ENCODE results near the gene LETM1. TPM values are rescaled to one million over a fixed set of nuclear protein-coding genes. Genes with fewer than 3 reads are reported as not detected.
A peak's percentile ranks its signal among the peaks of the same experiment; 100 is the strongest.

LETM1 gene
- total RNA-seq, 2 donors from 2014 or later = 45.7 to 52.4 TPM

GRCh38 chr4:1830642-1831228, 25.2 kb downstream of the LETM1 start:
- WGBS, 2 experiments (ENCODE audit: insufficient coverage in 1 of 2, insufficient read length in 1 of 2) = 89 to 95% methylated on average over 5 to 8 of the region's 8 CpGs
- no peaks in the 10 kb centered on the region for H3K27me3 ChIP-seq (ENCODE audit: control insufficient read depth, insufficient read depth, low read length, poor library complexity, severe bottlenecking)
- DNase-seq = no peak
- TF ChIP-seq, protein P1, sequence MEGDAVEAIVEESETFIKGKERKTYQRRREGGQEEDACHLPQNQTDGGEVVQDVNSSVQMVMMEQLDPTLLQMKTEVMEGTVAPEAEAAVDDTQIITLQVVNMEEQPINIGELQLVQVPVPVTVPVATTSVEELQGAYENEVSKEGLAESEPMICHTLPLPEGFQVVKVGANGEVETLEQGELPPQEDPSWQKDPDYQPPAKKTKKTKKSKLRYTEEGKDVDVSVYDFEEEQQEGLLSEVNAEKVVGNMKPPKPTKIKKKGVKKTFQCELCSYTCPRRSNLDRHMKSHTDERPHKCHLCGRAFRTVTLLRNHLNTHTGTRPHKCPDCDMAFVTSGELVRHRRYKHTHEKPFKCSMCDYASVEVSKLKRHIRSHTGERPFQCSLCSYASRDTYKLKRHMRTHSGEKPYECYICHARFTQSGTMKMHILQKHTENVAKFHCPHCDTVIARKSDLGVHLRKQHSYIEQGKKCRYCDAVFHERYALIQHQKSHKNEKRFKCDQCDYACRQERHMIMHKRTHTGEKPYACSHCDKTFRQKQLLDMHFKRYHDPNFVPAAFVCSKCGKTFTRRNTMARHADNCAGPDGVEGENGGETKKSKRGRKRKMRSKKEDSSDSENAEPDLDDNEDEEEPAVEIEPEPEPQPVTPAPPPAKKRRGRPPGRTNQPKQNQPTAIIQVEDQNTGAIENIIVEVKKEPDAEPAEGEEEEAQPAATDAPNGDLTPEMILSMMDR (conservative IDR thresholded peaks at IDR 0.05) = no peak
- peaks cover 10% of the 10 kb centered on the region for H3K9me3 Mint-ChIP-seq
- H3K4me1 ChIP-seq (ENCODE audit: control insufficient read depth, insufficient read depth, low read length) = peaks cover 5% of the 10 kb centered on the region
- no peaks in the 10 kb centered on the region for H3K27me3 Mint-ChIP-seq (ENCODE audit: insufficient read depth)
- peaks cover 11% of the 10 kb centered on the region for H3K4me1 Mint-ChIP-seq
- no peak overlapping the region for H3K4me3 Mint-ChIP-seq
- no peak overlapping the region for H3K4me3 ChIP-seq (ENCODE audit: low read length)
- peaks cover 46% of the 10 kb centered on the region for H3K36me3 ChIP-seq (ENCODE audit: control insufficient read depth, insufficient read depth, low read length)
- no peak overlapping the region for H3K9ac ChIP-seq (ENCODE audit: extremely low read depth, low read length, poor library complexity, severe bottlenecking)
- no peak overlapping the region for H3K27ac ChIP-seq (ENCODE audit: low read depth, low read length)
- peaks cover 65% of the 10 kb centered on the region for H3K36me3 Mint-ChIP-seq (ENCODE audit: low read depth)
- H3K9me3 ChIP-seq (ENCODE audit: control insufficient read depth, low read length) = peaks cover 7% of the 10 kb centered on the region
- H3K27ac Mint-ChIP-seq = no peak overlapping the region

DNA sequence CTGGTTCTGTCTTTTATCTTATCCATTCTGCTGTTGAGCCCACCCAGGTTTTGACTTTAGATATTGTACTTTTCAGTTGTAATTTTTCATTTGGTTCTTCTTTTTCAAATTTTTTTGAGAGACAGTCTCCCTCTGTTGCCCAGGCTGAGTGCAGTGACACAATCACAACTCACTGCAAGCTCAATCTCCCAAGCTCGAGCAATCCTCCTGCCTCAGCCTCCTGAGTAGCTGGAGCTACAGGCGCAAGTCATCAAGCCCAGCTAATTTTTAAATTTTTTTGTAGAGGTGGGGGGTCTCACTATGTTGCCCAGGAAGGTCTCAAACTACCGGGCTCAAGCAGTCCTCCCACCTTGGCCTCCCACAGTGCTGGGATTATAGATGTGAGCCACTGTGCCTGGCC, 25.7 kb downstream of the LETM1 start:
- peaks cover 10% of the 10 kb centered on the region for H3K9me3 Mint-ChIP-seq
- no peak overlapping the region for H3K4me3 Mint-ChIP-seq
- Histone ChIP-seq H3K9ac (ENCODE audit: extremely low read depth, low read length, poor library complexity, severe bottlenecking) (no peak overlapping the region), H3K27ac (ENCODE audit: low read depth, low read length) (no peak overlapping the region), H3K9me3 (ENCODE audit: control insufficient read depth, low read length) (peaks cover 7% of the 10 kb centered on the region), H3K4me1 (ENCODE audit: control insufficient read depth, insufficient read depth, low read length) (peaks cover 5% of the 10 kb centered on the region), H3K27me3 (ENCODE audit: control insufficient read depth, insufficient read depth, low read length, poor library complexity, severe bottlenecking) (no peaks in the 10 kb centered on the region), H3K36me3 (ENCODE audit: control insufficient read depth, insufficient read depth, low read length) (peaks cover 46% of the 10 kb centered on the region), H3K4me3 (ENCODE audit: low read length) (no peak overlapping the region)
- H3K27me3 Mint-ChIP-seq (ENCODE audit: insufficient read depth) = no peaks in the 10 kb centered on the region
- WGBS, 2 experiments (ENCODE audit: insufficient coverage in 1 of 2, insufficient read length in 1 of 2) = 70 to 90% methylated on average over 2 to 3 of the region's 3 CpGs
- TF ChIP-seq, protein P1 (conservative IDR thresholded peaks at IDR 0.05) = no peak
- peaks cover 64% of the 10 kb centered on the region for H3K36me3 Mint-ChIP-seq (ENCODE audit: low read depth)
- peaks cover 11% of the 10 kb centered on the region for H3K4me1 Mint-ChIP-seq
- H3K27ac Mint-ChIP-seq = no peak overlapping the region
- DNase-seq = no peak

DNA sequence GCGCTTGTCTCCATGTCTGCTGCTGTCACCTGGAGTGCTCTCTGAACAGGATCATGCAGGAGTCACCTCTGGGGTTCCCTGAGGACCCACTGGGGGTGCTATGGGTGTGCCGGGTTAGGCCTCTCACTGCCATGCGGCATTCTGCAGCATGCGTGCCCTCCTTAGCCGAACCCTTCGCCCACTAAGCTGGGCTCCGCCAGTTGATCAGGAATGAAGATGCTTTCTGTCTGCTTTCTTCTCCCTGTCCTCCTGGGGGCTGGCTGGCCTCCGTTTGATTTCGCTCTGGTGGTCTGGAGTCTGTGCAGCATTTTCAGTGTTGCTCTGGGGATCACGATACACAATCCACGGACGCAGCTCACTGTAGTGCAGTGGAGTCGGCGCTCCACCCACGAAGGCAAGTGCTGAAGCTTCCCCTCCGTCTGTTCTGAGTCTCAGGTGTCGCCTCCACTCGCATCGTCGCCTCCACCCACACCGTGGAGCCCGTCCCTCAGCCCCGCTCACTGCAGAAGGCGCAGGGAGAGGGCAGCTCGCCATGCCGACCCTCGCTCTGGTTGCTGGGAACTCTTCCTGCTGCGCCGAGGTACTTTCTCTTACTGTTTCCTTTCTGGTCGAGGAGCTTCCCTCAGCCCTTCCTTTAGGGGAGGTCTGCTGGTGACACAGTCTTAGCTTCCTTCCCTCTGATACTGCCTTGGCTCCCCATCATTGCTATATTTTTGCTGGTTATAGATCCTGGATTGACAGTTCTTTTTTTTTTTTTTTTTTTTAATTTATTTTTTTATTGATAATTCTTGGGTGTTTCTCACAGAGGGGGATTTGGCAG, 29.2 kb downstream of the LETM1 start:
- TF ChIP-seq, protein P1 (conservative IDR thresholded peaks at IDR 0.05) = no peak
- no peaks in the 10 kb centered on the region for H3K27me3 ChIP-seq (ENCODE audit: control insufficient read depth, insufficient read depth, low read length, poor library complexity, severe bottlenecking)
- no peaks in the 10 kb centered on the region for H3K27me3 Mint-ChIP-seq (ENCODE audit: insufficient read depth)
- H3K4me3 ChIP-seq (ENCODE audit: low read length) = no peak overlapping the region
- no peak overlapping the region for H3K4me3 Mint-ChIP-seq
- peaks cover 10% of the 10 kb centered on the region for H3K9me3 Mint-ChIP-seq
- DNase-seq = no peak
- H3K27ac Mint-ChIP-seq = peak overlapping the region; percentile 76
- H3K4me1 ChIP-seq (ENCODE audit: control insufficient read depth, insufficient read depth, low read length) = peaks cover 5% of the 10 kb centered on the region
- H3K4me1 Mint-ChIP-seq = peaks cover 11% of the 10 kb centered on the region
- 93 to 94% methylated on average over 27 to 30 of the region's 30 CpGs for WGBS, 2 experiments (ENCODE audit: insufficient coverage in 1 of 2, insufficient read length in 1 of 2)
- H3K36me3 Mint-ChIP-seq (ENCODE audit: low read depth) = peaks cover 70% of the 10 kb centered on the region
- H3K27ac ChIP-seq (ENCODE audit: low read depth, low read length) = no peak overlapping the region
- H3K9me3 ChIP-seq (ENCODE audit: control insufficient read depth, low read length) = peaks cover 7% of the 10 kb centered on the region
- H3K9ac ChIP-seq (ENCODE audit: extremely low read depth, low read length, poor library complexity, severe bottlenecking) = no peak overlapping the region
- H3K36me3 ChIP-seq (ENCODE audit: control insufficient read depth, insufficient read depth, low read length) = peaks cover 36% of the 10 kb centered on the region
